ENCODE measurements around the gene SPTBN1. TPM values are rescaled to one million over a fixed set of nuclear protein-coding genes. Genes with fewer than 3 reads are reported as not detected.
A peak's percentile ranks its signal among the peaks of the same experiment; 100 is the strongest.

Gene SPTBN1
- total RNA-seq, 8 experiments from 2014 or later = 114 to 408 (median 185) TPM

DNA sequence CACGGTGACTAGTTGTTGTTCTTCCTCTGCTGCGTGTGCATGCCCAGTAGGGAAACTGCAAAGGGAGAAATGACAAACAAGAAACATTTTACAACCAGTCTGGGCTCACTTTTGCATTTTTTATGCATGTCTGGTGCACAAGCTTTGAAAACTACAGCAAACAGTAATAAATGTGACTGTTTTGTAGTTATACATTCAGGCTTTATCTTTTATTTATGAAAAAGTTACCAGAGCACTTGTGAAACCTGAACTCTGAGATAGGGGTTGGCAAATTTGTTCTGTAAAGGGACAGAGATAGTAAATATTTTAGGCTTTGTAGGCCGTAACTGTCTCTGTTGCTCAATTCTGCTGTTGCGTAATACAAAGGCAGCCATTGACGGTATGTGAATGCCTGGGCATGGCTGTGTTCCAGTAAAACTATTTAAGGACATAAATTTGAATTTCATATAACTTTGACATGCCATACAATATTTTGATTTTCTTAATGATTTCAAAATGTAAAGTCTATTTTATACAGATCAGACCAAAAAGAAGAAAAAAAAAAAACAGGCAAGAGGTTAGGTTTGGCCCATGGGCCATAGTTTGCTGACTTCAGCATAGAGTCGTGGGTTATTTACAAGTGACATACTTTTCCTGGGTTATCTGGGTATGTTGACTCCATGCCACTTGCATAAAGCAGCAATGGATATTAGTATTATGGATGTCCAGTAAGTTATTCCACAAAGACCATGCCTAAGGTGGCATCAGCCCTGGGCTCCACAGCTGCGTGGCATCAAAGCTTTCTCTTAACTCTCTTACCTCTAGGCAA lies 213.8 kb downstream of the SPTBN1 start:
- in situ Hi-C loops (cut with MboI; ENCODE audit: low pct_unique_long_range_greater_than_20kb in 2 of 9, low sequenced_read_pairs in 9 of 9, unreplicated experiment in 9 of 9) = no loop called here
- 0 to 100% (median 86%) methylated on average over 3 to 7 of the region's 7 CpGs for WGBS, 10 experiments
- no peak overlapping the region for H3K4me3 ChIP-seq
- H3K4me1 ChIP-seq (replicated peaks in 1 of 2) = peaks cover 20 to 22% of the 10 kb centered on the region in 2 donors
- ATAC-seq (replicated peaks in 6 of 8) = peak in 3 of 8 experiments; percentile 6 to 65 (median 20)
- no peak overlapping the region for H3K27ac ChIP-seq

DNA sequence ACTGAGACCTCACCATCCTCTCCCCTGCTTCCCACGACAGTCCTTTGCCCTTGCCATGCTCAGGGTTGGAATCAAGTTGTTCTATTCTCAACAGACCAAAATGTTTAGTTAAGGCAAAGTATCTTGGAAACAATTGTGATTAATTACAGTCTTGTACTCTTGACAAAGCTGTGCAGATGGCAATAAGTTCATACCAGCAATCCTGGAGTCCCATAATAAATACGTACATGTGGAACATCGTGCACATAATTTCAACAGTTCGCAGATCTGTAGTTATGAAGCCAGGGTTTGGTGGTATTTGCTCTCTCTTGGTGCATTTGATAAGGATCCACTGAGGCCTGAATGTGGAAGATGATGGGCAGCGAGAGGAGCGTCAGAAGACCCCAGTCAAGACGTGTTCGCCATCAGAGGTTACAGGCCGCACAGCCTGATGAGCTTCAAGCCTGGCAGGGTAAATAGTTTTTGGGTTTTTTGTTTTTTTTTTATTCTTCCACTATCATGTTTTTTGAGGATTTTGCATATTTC lies 214.4 kb downstream of the SPTBN1 start:
- Histone ChIP-seq H3K4me3 (no peak overlapping the region), H3K27ac (no peak overlapping the region), H3K4me1 (replicated peaks in 1 of 2) (peaks cover 20 to 21% of the 10 kb centered on the region in 2 donors)
- 83 to 100% (median 97%) methylated on average over 1 to 9 of the region's 9 CpGs; no CpG with 5 or more reads in 2 of the 10 experiments for WGBS, 10 experiments
- in situ Hi-C loops (cut with MboI; ENCODE audit: low pct_unique_long_range_greater_than_20kb in 2 of 9, low sequenced_read_pairs in 9 of 9, unreplicated experiment in 9 of 9) = no loop called here
- no peak for ATAC-seq (replicated peaks in 6 of 8)

DNA sequence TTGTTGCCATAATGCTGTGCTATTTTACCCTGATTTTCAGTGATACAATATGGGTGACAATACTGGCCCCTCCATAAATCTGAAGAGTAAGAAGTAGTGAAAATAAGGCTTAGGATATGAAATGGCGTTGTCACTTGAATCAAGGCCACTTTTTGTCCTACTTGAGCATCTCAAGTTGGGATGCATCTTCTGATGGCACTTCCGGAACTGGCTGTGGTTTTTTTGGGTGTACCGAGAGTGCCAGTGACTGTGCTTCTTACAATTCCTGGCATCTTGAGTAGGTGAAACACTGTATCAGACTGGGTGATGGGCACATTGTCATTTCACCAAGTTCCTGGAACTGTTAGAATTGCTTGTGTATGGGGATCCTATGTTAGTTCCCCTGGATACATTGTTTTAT lies 214.9 kb downstream of the SPTBN1 start:
- no peak overlapping the region for H3K27ac ChIP-seq
- peaks cover 15 to 17% of the 10 kb centered on the region in 2 donors for H3K4me1 ChIP-seq (replicated peaks in 1 of 2)
- in situ Hi-C loops (cut with MboI; ENCODE audit: low pct_unique_long_range_greater_than_20kb in 2 of 9, low sequenced_read_pairs in 9 of 9, unreplicated experiment in 9 of 9) = no loop called here
- ATAC-seq (replicated peaks in 6 of 8) = no peak
- WGBS, 10 experiments = 93 to 100% (median 100%) methylated on average over 1 to 3 of the region's 3 CpGs; no CpG with 5 or more reads in 2 of the 10 experiments
- no peak overlapping the region for H3K4me3 ChIP-seq

- no peak for ATAC-seq (replicated peaks in 6 of 8)
- 89 to 100% (median 99%) methylated on average over 1 to 4 of the region's 4 CpGs for WGBS, 10 experiments
- in situ Hi-C loops (cut with MboI; ENCODE audit: low pct_unique_long_range_greater_than_20kb in 2 of 9, low sequenced_read_pairs in 9 of 9, unreplicated experiment in 9 of 9) = no loop called here
These were observed 215.9 kb downstream of the SPTBN1 start for GRCh38 chr2:54671875-54672589.

GRCh38 chr2:54672590-54673456 lies 216.7 kb downstream of the SPTBN1 start:
- peaks cover 0 to 3% of the 10 kb centered on the region in 2 donors for H3K4me1 ChIP-seq (replicated peaks in 1 of 2)
- in situ Hi-C loops (cut with MboI; ENCODE audit: low pct_unique_long_range_greater_than_20kb in 2 of 9, low sequenced_read_pairs in 9 of 9, unreplicated experiment in 9 of 9) = no loop called here
- H3K27ac ChIP-seq = no peak overlapping the region
- no peak overlapping the region for H3K4me3 ChIP-seq
- no peak for ATAC-seq (replicated peaks in 6 of 8)
- WGBS, 10 experiments = 40 to 97% (median 79%) methylated on average over 1 to 11 of the region's 12 CpGs

More at GRCh38 chr2:54671875-54672589, 215.9 kb downstream of the SPTBN1 start:
- Histone ChIP-seq H3K4me3 (no peak overlapping the region), H3K4me1 (replicated peaks in 1 of 2) (peaks cover 5 to 8% of the 10 kb centered on the region in 2 donors), H3K27ac (no peak overlapping the region)

GRCh38 chr2:54673501-54673998 lies 217.4 kb downstream of the SPTBN1 start:
- no peak overlapping the region for H3K27ac ChIP-seq
- H3K4me3 ChIP-seq = no peak overlapping the region
- peak in 3 of 8 experiments; percentile 37 to 65 (median 47) for ATAC-seq (replicated peaks in 6 of 8)
- in situ Hi-C loops (cut with MboI; ENCODE audit: low pct_unique_long_range_greater_than_20kb in 2 of 9, low sequenced_read_pairs in 9 of 9, unreplicated experiment in 9 of 9) = no loop called here
- H3K4me1 ChIP-seq (replicated peaks in 1 of 2) = peaks cover 0 to 3% of the 10 kb centered on the region in 2 donors
- 0 to 95% (median 84%) methylated on average over 1 to 11 of the region's 16 CpGs; no CpG with 5 or more reads in 2 of the 10 experiments for WGBS, 10 experiments

DNA sequence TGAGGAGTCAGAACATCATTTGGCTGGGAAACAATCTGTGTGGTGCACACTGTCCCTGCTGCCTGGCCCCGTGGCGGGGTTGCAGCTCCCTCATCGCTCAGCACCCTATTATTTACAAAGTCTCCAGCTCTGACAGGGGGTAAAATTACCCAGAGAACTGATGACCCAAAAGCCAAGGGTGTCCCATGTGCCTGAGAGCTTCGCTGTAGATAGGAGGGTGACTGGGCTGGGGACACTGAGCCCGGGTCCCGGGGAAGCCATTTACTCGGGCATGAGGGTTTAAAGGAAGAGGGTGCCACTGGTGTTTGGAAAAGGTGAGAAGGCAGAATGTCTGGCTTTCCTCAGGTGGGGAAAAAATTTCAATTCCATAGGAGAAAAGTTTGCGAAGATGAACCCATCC lies 219.2 kb downstream of the SPTBN1 start:
- WGBS, 10 experiments = 81 to 100% (median 95%) methylated on average over 1 to 8 of the region's 8 CpGs; no CpG with 5 or more reads in 3 of the 10 experiments
- Histone ChIP-seq H3K27ac (no peak overlapping the region), H3K4me3 (no peak overlapping the region), H3K4me1 (replicated peaks in 1 of 2) (peaks cover 0 to 3% of the 10 kb centered on the region in 2 donors)
- in situ Hi-C loops (cut with MboI; ENCODE audit: low pct_unique_long_range_greater_than_20kb in 2 of 9, low sequenced_read_pairs in 9 of 9, unreplicated experiment in 9 of 9) = no loop called here
- no peak for ATAC-seq (replicated peaks in 6 of 8)

- H3K4me3 ChIP-seq = no peak overlapping the region
- H3K27ac ChIP-seq = no peak overlapping the region
- H3K4me1 ChIP-seq (replicated peaks in 1 of 2) = peaks cover 0 to 3% of the 10 kb centered on the region in 2 donors
- 57 to 100% (median 83%) methylated on average over 1 to 10 of the region's 11 CpGs; no CpG with 5 or more reads in 2 of the 10 experiments for WGBS, 10 experiments
- in situ Hi-C loops (cut with MboI; ENCODE audit: low pct_unique_long_range_greater_than_20kb in 2 of 9, low sequenced_read_pairs in 9 of 9, unreplicated experiment in 9 of 9) = no loop called here
- ATAC-seq (replicated peaks in 6 of 8) = no peak
These were observed 219.6 kb downstream of the SPTBN1 start for GRCh38 chr2:54675738-54676137.

- no peak for ATAC-seq (replicated peaks in 6 of 8)
- in situ Hi-C loops (cut with MboI; ENCODE audit: low pct_unique_long_range_greater_than_20kb in 2 of 9, low sequenced_read_pairs in 9 of 9, unreplicated experiment in 9 of 9) = no loop called here
- 47 to 100% (median 100%) methylated on average over 1 to 2 of the region's 2 CpGs; no CpG with 5 or more reads in 2 of the 10 experiments for WGBS, 10 experiments
These were observed 220.5 kb downstream of the SPTBN1 start for GRCh38 chr2:54676656-54677055.

GRCh38 chr2:54677476-54678265 lies 221.5 kb downstream of the SPTBN1 start:
- ATAC-seq (replicated peaks in 6 of 8) = no peak
- Histone ChIP-seq H3K4me1 (replicated peaks in 1 of 2) (peaks cover 0 to 3% of the 10 kb centered on the region in 2 donors), H3K4me3 (no peak overlapping the region), H3K27ac (no peak overlapping the region)
- WGBS, 10 experiments = 88 to 100% (median 98%) methylated on average over 1 to 5 of the region's 6 CpGs; no CpG with 5 or more reads in 4 of the 10 experiments
- in situ Hi-C loops (cut with MboI; ENCODE audit: low pct_unique_long_range_greater_than_20kb in 2 of 9, low sequenced_read_pairs in 9 of 9, unreplicated experiment in 9 of 9) = no loop called here

More at GRCh38 chr2:54676656-54677055, 220.5 kb downstream of the SPTBN1 start:
- Histone ChIP-seq H3K4me1 (replicated peaks in 1 of 2) (peaks cover 0 to 3% of the 10 kb centered on the region in 2 donors), H3K27ac (no peak overlapping the region), H3K4me3 (no peak overlapping the region)

- 20 to 90% (median 51%) methylated on average over 1 to 3 of the region's 3 CpGs; no CpG with 5 or more reads in 5 of the 10 experiments for WGBS, 10 experiments
- peaks cover 0 to 3% of the 10 kb centered on the region in 2 donors for H3K4me1 ChIP-seq (replicated peaks in 1 of 2)
- no peak overlapping the region for H3K27ac ChIP-seq
- peak in 6 of 8 experiments; percentile 3 to 78 (median 44) for ATAC-seq (replicated peaks in 6 of 8)
- H3K4me3 ChIP-seq = no peak overlapping the region
- in situ Hi-C loops (cut with MboI; ENCODE audit: low pct_unique_long_range_greater_than_20kb in 2 of 9, low sequenced_read_pairs in 9 of 9, unreplicated experiment in 9 of 9) = no loop called here
These were observed 222.6 kb downstream of the SPTBN1 start for GRCh38 chr2:54678719-54679118.
